ENCODE measurements around the gene STARD5.

The STARD5 gene

DNA sequence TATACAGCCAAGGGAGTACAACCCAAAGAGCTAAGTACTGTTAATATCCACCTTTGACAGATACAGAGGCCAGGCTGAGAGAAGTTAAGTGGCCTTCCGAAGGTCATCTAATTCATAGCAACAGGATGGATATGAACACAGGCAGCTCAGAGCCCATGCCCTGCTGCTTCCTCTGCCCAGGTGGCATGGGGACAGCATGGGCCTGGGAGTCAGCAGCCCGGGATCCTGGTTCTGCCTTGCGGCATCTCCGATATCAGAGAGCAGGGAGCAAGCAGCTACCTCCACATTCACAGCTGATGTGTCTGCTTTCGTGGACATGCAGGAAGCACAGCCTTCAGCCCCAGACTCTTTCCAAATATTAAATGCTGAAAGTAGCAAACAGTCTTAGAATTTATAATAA is 55.6 kb downstream of the STARD5 start:
- Histone ChIP-seq H3K4me1 (ENCODE audit: control insufficient read depth, insufficient read depth, low read length) (0 out of 2 replicates have a peak, but pooled peaks cover 1% of the 10 kb centered on the region), H3K4me3 (ENCODE audit: low read length) (no peak overlapping the region), H3K9me3 (ENCODE audit: control insufficient read depth, insufficient read depth, low read length) (no peaks in the 10 kb centered on the region), H3K27ac (ENCODE audit: low read length) (no peak overlapping the region), H3K27me3 (ENCODE audit: control insufficient read depth, insufficient read depth, low read length) (no peaks in the 10 kb centered on the region), H3K36me3 (ENCODE audit: control insufficient read depth, insufficient read depth, low read length) (no peaks in the 10 kb centered on the region)
- no CpG with 5 or more reads among the region's 5 CpGs for WGBS (ENCODE audit: insufficient coverage, insufficient read length)
- no peak for DNase-seq (ENCODE audit: low read depth, low spot score)

DNA sequence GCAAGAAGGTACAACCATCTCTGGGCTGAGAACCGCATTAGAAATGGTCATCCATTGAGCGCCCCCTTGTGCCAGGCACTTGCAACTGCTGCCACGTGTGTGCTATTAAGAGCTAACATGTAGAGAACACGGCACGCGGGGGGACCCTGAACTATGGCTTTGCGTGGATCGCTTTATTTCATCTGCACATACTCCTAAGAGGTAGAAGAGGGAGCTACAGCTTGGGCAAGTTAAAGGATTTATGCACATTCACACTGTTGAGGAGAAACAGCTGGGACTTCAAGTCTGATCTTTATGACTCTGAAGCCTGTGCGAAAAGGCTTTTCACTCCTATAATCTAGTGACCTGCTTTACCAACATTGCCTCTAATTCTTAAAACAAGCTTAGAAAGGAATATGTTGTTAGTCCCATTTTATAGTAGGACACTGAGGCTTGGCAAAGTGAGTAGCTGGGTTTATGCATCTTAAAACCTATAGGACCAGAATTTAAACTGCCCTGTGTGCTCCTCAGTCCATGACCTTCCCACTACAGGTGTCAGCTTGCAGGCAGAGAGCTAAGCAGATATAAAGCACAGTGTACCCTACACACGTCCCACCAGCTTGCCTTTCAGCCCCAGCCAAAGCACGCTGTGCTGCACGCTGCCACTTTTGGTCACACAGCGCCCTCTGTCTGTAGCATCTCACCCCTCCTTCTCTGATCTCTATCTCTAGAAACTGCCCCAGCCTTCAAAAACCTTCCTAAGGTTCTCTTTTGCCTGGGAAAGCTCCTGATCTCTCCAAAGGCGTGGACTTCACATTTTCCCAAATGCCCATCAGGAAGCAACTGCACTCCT is 57.8 kb downstream of the STARD5 start:
- peak; percentile 79 for DNase-seq (ENCODE audit: low read depth, low spot score)
- no peaks in the 10 kb centered on the region for H3K27me3 ChIP-seq (ENCODE audit: control insufficient read depth, insufficient read depth, low read length)
- H3K4me1 ChIP-seq (ENCODE audit: control insufficient read depth, insufficient read depth, low read length): 0 out of 2 replicates have a peak, but pooled peaks cover 1% of the 10 kb centered on the region
- H3K36me3 ChIP-seq (ENCODE audit: control insufficient read depth, insufficient read depth, low read length): no peaks in the 10 kb centered on the region
- no peak overlapping the region for H3K27ac ChIP-seq (ENCODE audit: low read length)
- no peak overlapping the region for H3K4me3 ChIP-seq (ENCODE audit: low read length)
- no peaks in the 10 kb centered on the region for H3K9me3 ChIP-seq (ENCODE audit: control insufficient read depth, insufficient read depth, low read length)
- WGBS (ENCODE audit: insufficient coverage, insufficient read length): no CpG with 5 or more reads among the region's 14 CpGs

DNA sequence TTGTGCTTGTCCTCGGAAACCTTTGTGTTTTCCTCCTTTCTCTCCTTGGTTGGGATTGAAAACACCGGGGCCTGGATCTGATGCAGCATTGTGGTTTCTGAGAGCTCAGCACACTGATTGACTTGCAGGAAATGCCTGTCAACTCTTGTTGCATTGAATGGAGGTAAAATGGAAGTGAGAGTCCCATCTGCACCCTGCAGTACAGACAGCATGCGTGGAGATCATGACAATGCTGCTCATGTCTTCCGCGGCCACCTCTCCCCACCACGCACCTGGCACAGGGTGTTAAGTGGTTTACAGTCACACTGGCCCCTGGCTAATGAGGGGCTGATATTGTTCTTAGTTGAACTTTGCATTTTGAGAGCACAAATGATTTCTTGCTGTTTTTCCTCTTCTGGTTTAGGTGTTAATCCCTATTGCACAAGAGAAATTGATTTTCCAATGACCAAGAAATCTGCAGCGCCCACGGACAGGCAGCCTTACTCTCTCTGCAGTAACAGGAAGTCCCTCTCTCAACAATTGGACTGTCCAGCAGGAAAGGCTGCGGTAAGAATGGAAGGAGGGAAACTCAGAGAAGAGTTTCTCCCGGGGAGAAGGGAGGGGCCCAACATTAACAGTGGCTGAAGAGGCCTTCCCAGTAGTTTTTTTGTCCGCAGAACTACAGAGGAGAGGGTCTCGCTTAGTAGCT is 58.5 kb downstream of the STARD5 start:
- H3K27ac ChIP-seq (ENCODE audit: low read length): no peak overlapping the region
- H3K27me3 ChIP-seq (ENCODE audit: control insufficient read depth, insufficient read depth, low read length): no peaks in the 10 kb centered on the region
- no peaks in the 10 kb centered on the region for H3K9me3 ChIP-seq (ENCODE audit: control insufficient read depth, insufficient read depth, low read length)
- H3K4me1 ChIP-seq (ENCODE audit: control insufficient read depth, insufficient read depth, low read length): 0 out of 2 replicates have a peak, but pooled peaks cover 1% of the 10 kb centered on the region
- H3K4me3 ChIP-seq (ENCODE audit: low read length): no peak overlapping the region
- H3K36me3 ChIP-seq (ENCODE audit: control insufficient read depth, insufficient read depth, low read length): no peaks in the 10 kb centered on the region
- WGBS (ENCODE audit: insufficient coverage, insufficient read length): no CpG with 5 or more reads among the region's 12 CpGs
- DNase-seq (ENCODE audit: low read depth, low spot score): no peak

DNA sequence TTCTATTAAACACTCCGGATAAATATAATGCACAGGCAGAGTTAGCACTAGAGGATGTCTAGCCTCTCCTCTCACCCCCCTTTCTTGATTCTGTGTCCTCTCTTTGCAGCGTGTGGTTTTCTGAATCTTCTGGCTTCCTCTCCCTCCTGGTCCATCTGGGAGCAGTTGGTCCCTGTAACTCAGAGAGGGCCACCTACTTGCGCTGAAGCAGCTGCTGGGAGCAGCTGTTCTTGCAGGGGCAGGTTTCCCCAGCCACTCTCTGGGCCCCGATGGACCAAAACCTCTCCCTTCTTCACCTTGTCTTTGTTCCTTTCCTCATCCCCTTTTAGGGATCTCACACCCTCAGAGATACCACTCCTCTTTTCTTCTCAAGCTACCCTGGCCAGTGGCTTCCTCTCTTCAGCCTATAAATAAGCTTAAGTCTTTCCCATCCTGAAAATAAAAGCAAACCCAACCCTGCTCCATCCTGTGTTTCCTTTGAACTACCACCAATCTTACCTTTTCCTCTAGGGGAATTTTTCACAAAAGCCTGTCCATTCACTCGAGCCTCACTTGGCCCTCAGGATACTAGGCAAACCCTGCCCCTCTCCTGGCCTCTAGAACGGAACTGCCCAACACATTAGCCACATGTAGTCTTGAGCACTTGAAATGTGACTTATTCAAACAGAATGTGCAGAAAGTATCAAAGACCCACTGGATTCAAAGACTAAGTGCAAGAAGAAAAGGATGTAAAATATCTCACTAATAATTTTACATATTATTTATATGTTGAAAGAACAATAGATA is 59.7 kb downstream of the STARD5 start:
- Histone ChIP-seq H3K4me3 (ENCODE audit: low read length) (no peak overlapping the region), H3K27me3 (ENCODE audit: control insufficient read depth, insufficient read depth, low read length) (no peaks in the 10 kb centered on the region), H3K36me3 (ENCODE audit: control insufficient read depth, insufficient read depth, low read length) (no peaks in the 10 kb centered on the region), H3K4me1 (ENCODE audit: control insufficient read depth, insufficient read depth, low read length) (0 out of 2 replicates have a peak, but pooled peaks cover 1% of the 10 kb centered on the region), H3K27ac (ENCODE audit: low read length) (no peak overlapping the region), H3K9me3 (ENCODE audit: control insufficient read depth, insufficient read depth, low read length) (no peaks in the 10 kb centered on the region)
- no peak for DNase-seq (ENCODE audit: low read depth, low spot score)
- no CpG with 5 or more reads among the region's 6 CpGs for WGBS (ENCODE audit: insufficient coverage, insufficient read length)

DNA sequence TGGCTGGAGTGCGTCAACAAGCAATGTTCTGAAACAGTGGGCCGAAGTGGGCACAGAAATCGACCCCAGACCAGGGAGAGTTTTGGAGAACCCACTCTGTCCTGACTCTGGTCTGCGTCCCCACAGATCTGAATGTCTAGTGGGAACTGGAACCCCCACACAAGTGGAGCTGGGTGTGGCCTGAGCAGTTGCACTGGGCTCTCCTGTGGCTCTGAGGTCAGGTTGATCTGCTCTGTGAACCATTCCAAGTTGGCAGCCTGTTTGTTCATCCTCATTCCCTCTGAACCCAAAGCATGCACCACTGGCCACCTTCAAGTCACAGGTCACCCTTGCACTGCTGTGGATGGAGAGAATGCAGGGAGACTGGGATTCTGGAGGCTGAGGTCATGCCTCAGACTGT is 60.5 kb downstream of the STARD5 start:
- Histone ChIP-seq H3K36me3 (ENCODE audit: control insufficient read depth, insufficient read depth, low read length) (no peaks in the 10 kb centered on the region), H3K4me1 (ENCODE audit: control insufficient read depth, insufficient read depth, low read length) (0 out of 2 replicates have a peak, but pooled peaks cover 1% of the 10 kb centered on the region), H3K27ac (ENCODE audit: low read length) (no peak overlapping the region), H3K4me3 (ENCODE audit: low read length) (no peak overlapping the region), H3K9me3 (ENCODE audit: control insufficient read depth, insufficient read depth, low read length) (no peaks in the 10 kb centered on the region), H3K27me3 (ENCODE audit: control insufficient read depth, insufficient read depth, low read length) (no peaks in the 10 kb centered on the region)
- WGBS (ENCODE audit: insufficient coverage, insufficient read length): no CpG with 5 or more reads among the region's 4 CpGs
- no peak for DNase-seq (ENCODE audit: low read depth, low spot score)

DNA sequence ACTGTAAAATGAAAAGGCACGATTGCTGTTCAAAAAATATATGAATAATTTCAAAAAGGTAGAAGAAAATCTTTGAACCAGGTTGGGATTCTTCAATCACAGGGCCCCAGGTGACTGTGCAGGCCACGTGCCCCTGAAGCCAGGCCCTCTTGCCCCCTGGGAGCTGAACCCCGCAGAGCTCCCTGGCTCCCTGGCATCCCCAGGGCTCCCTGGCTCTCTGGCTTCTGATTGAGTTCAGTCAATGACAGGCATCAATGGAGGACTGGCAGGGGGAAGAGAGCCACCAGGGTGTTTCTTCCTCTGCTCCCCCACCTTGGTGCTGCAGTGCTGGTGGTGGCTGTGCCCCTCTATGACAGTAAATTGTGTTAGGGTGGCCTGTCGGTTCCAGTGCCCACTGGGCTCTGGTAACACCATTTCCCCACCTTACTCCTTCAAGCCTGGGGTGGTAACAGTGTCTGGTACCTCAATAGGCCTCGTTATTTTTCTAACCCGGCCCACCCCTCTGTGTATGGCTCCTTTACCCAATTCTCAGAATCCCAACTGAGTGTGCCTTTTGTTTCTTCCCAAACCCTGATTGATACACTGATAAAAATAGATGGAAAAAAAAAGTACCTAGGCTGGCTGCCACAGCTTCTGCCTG is 62.6 kb downstream of the STARD5 start:
- H3K9me3 ChIP-seq (ENCODE audit: control insufficient read depth, insufficient read depth, low read length): no peaks in the 10 kb centered on the region
- no peak overlapping the region for H3K27ac ChIP-seq (ENCODE audit: low read length)
- H3K4me1 ChIP-seq (ENCODE audit: control insufficient read depth, insufficient read depth, low read length): 0 out of 2 replicates have a peak, but pooled peaks cover 1% of the 10 kb centered on the region
- WGBS (ENCODE audit: insufficient coverage, insufficient read length): no CpG with 5 or more reads among the region's 6 CpGs
- H3K36me3 ChIP-seq (ENCODE audit: control insufficient read depth, insufficient read depth, low read length): no peaks in the 10 kb centered on the region
- no peak overlapping the region for H3K4me3 ChIP-seq (ENCODE audit: low read length)
- H3K27me3 ChIP-seq (ENCODE audit: control insufficient read depth, insufficient read depth, low read length): no peaks in the 10 kb centered on the region
- DNase-seq (ENCODE audit: low read depth, low spot score): no peak

DNA sequence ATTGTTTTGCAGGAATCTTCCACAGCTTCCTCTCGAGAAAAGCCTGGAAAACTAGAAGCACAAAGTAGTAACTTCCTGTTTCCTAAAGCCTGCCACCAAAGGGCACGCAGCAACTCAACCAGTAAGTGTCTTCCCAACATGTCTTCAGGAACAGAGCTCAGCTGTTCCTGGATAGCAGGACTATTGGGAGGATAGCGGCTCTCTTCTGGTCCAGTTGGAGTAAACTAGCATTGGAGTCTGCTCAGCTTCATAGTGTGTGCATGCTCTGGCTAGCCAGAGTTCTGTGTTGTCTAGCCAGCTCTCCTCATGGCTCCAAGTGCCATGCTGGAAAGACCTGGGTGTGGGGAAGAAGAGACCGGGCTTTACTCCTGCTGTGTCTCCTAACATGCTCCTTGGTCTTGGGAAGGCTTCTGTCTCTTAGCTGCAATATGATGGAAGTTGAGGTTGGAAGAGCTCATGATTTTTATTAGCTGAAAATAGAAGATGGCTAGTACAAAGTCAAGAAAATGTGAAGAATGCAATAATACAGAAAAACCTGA is 64.1 kb downstream of the STARD5 start:
- no peak overlapping the region for H3K4me3 ChIP-seq (ENCODE audit: low read length)
- H3K9me3 ChIP-seq (ENCODE audit: control insufficient read depth, insufficient read depth, low read length): no peaks in the 10 kb centered on the region
- no peak for DNase-seq (ENCODE audit: low read depth, low spot score)
- H3K36me3 ChIP-seq (ENCODE audit: control insufficient read depth, insufficient read depth, low read length): no peaks in the 10 kb centered on the region
- no peaks in the 10 kb centered on the region for H3K27me3 ChIP-seq (ENCODE audit: control insufficient read depth, insufficient read depth, low read length)
- H3K27ac ChIP-seq (ENCODE audit: low read length): no peak overlapping the region
- H3K4me1 ChIP-seq (ENCODE audit: control insufficient read depth, insufficient read depth, low read length): no peaks in the 10 kb centered on the region
- no CpG with 5 or more reads among the region's 4 CpGs for WGBS (ENCODE audit: insufficient coverage, insufficient read length)

Measured in iPS DF 6.9 (cell line).